Liver (tissue), 9 donors: ENCODE measurements around the gene E2F3. TPM values are rescaled to one million over a fixed set of nuclear protein-coding genes. Genes with fewer than 3 reads are reported as not detected.

ENCODE experiments used
- DNase-seq: peaks from one replicate; pipeline ENCODE4 v3.0.0-alpha.2; 2017; ENCODE audit warnings: low spot score
- H3K27ac ChIP-seq, 2 donors: one replicate each; pipeline ENCODE4 v1.7.0; 2013; ENCODE audit warnings: inconsistent platforms in 2 of 2, low read length in 2 of 2, control low read depth in 1 of 2, low read depth in 1 of 2, mild to moderate bottlenecking in 1 of 2
- H3K27me3 ChIP-seq, 4 donors: one replicate each; pipeline versions ENCODE4 v1.6.1 to v1.7.0; 2013; ENCODE audit warnings: low read length in 3 of 4, inconsistent platforms in 1 of 4, mild to moderate bottlenecking in 1 of 4, moderate library complexity in 1 of 4; ENCODE audit not compliant: control insufficient read depth in 4 of 4, insufficient read depth in 4 of 4
- H3K36me3 ChIP-seq, 4 donors: one replicate each; pipeline versions ENCODE4 v1.6.1 to v1.7.0; 2013; ENCODE audit warnings: low read length in 3 of 4, mild to moderate bottlenecking in 3 of 4, low read depth in 1 of 4, moderate library complexity in 1 of 4; ENCODE audit not compliant: control insufficient read depth in 4 of 4, insufficient read depth in 3 of 4
- H3K4me1 ChIP-seq, 4 donors: one replicate each; pipeline versions ENCODE4 v1.6.1 to v1.7.0; 2013; ENCODE audit warnings: low read length in 3 of 4, mild to moderate bottlenecking in 3 of 4, moderate library complexity in 1 of 4; ENCODE audit not compliant: control insufficient read depth in 4 of 4, insufficient read depth in 4 of 4
- H3K4me3 ChIP-seq, 3 donors: one replicate each; pipeline versions ENCODE4 v1.6.1 to v1.7.0; 2013; ENCODE audit warnings: low read length in 3 of 3, control low read depth in 1 of 3, low read depth in 1 of 3, mild to moderate bottlenecking in 1 of 3
- H3K9ac ChIP-seq, 2 donors: one replicate each; pipeline ENCODE4 v1.7.0; 2013; ENCODE audit warnings: low read length in 2 of 2, mild to moderate bottlenecking in 2 of 2, moderate library complexity in 2 of 2, control low read depth in 1 of 2, low read depth in 1 of 2
- H3K9me3 ChIP-seq, 4 donors: one replicate each; pipeline versions ENCODE4 v1.6.1 to v1.7.0; 2013; ENCODE audit warnings: low read length in 3 of 4; ENCODE audit not compliant: control insufficient read depth in 4 of 4
- ATF3 ChIP-seq: IDR thresholded peaks from 2 replicates; pipeline ENCODE4 v1.6.1; 2016; ENCODE audit warnings: antibody characterized with exemption
- EGR1 ChIP-seq, 2 donors: IDR thresholded peaks; 2 replicates each; pipeline ENCODE4 v1.6.1; 2016 to 2018; ENCODE audit warnings: antibody characterized with exemption in 2 of 2, low read depth in 2 of 2
- FOXA1 ChIP-seq: IDR thresholded peaks from 2 replicates; pipeline ENCODE4 v1.6.1; 2016; ENCODE audit warnings: antibody characterized with exemption
- FOXA2 ChIP-seq: IDR thresholded peaks from 2 replicates; pipeline ENCODE4 v1.6.1; 2016; ENCODE audit warnings: antibody characterized with exemption
- GABPA ChIP-seq, 2 donors: IDR thresholded peaks in 1 of 2; conservative IDR thresholded peaks in 1 of 2; 2 replicates each; pipeline ENCODE4 v1.6.1; 2016; ENCODE audit warnings: antibody characterized with exemption in 2 of 2, mild to moderate bottlenecking in 1 of 2, moderate library complexity in 1 of 2
- HNF4A ChIP-seq, 2 donors: conservative IDR thresholded peaks; 2 replicates each; pipeline ENCODE4 v1.6.1; 2016; ENCODE audit warnings: antibody characterized with exemption in 2 of 2, mild to moderate bottlenecking in 2 of 2
- HNF4G ChIP-seq: IDR thresholded peaks from 2 replicates; pipeline ENCODE4 v1.6.1; 2016; ENCODE audit warnings: antibody characterized with exemption
- MAX ChIP-seq: IDR thresholded peaks from 2 replicates; pipeline ENCODE4 v1.6.1; 2016; ENCODE audit warnings: antibody characterized with exemption
- NR2F2 ChIP-seq: IDR thresholded peaks from 2 replicates; pipeline ENCODE4 v1.6.1; 2016; ENCODE audit warnings: antibody characterized with exemption
- RAD21 ChIP-seq, 2 donors: IDR thresholded peaks; 2 replicates each; pipeline ENCODE4 v1.6.1; 2016; ENCODE audit warnings: antibody characterized with exemption in 2 of 2, mild to moderate bottlenecking in 2 of 2
- REST ChIP-seq: IDR thresholded peaks from 2 replicates; pipeline ENCODE4 v1.6.1; 2016; ENCODE audit warnings: antibody characterized with exemption, mild to moderate bottlenecking
- RXRA ChIP-seq, 2 donors: IDR thresholded peaks; 2 replicates each; pipeline ENCODE4 v1.6.1; 2017 to 2018; ENCODE audit warnings: antibody characterized with exemption in 2 of 2, mild to moderate bottlenecking in 1 of 2
- TAF1 ChIP-seq: conservative IDR thresholded peaks from 2 replicates; pipeline ENCODE4 v1.6.1; 2016; ENCODE audit warnings: antibody characterized with exemption, mild to moderate bottlenecking
- YY1 ChIP-seq: IDR thresholded peaks from 2 replicates; pipeline ENCODE4 v1.6.1; 2016; ENCODE audit warnings: antibody characterized with exemption, mild to moderate bottlenecking
- ZBTB33 ChIP-seq: IDR thresholded peaks from 2 replicates; pipeline ENCODE4 v1.6.1; 2016; ENCODE audit warnings: antibody characterized with exemption
- WGBS: extraction: QIAGEN DNeasy Blood & Tissue Kit; methylation state at CpG from one replicate; pipeline ENCODE4 v1.1.7; 2013; 5-methylcytosine and 5-hydroxymethylcytosine counted together
- polyA plus RNA-seq, 2 donors: library from polyadenylated mRNA; stranded (reverse) in 1 of 2; unstranded in 1 of 2; fragments of 200-250 nt in 1 of 2; fragments of >200 nt in 1 of 2; fragmentation: Nextera tagmentation in 1 of 2; extraction: Ambion mirVana in 1 of 2; gene quantifications; one replicate each; pipeline versions ENCODE4 v1.2.1 to v1.2.3, GENCODE V29; 2013 to 2015
- total RNA-seq, 2 donors: library from RNA; depleted of rRNA; stranded (reverse); fragments of >200 nt; gene quantifications; one replicate each; pipeline ENCODE4 v1.2.3, GENCODE V29; 2014
- donor health status: healthy.
- donor health status: healthy.
- donor health status: healthy.
- donor health status: healthy.
- donor health status: healthy.

The E2F3 gene
- total and polyA plus RNA-seq, 4 donors: 1.4 to 5.0 (median 1.9) TPM

- peaks cover 0 to 3% (median 1%) of the 10 kb centered on the region in 4 donors for H3K36me3 ChIP-seq
Measured at GRCh38 chr6:20540683-20541082, 139.0 kb downstream of the E2F3 start.

GRCh38 chr6:20541382-20541781 lies 139.7 kb downstream of the E2F3 start:
- TF ChIP-seq FOXA2 (no peak), NR2F2 (no peak), REST (no peak), YY1 (no peak), ZBTB33 (no peak), FOXA1 (no peak), RXRA (IDR thresholded peaks at IDR 0.05) (no peak), HNF4A (conservative IDR thresholded peaks at IDR 0.05) (no peak), HNF4G (no peak), GABPA (IDR thresholded peaks at IDR 0.05 in 1 of 2, conservative IDR thresholded peaks at IDR 0.05 in 1 of 2) (no peak), RAD21 (IDR thresholded peaks at IDR 0.05) (no peak), EGR1 (IDR thresholded peaks at IDR 0.05; ENCODE audit: low read depth in 2 of 2) (no peak), ATF3 (no peak), TAF1 (no peak), MAX (no peak)
- WGBS: 97% methylated on average over 6 of the region's 6 CpGs
- H3K9ac ChIP-seq: no peak overlapping the region
- H3K4me1 ChIP-seq: peaks cover 0 to 5% (median 0%) of the 10 kb centered on the region in 4 donors
- H3K36me3 ChIP-seq: peaks cover 0 to 5% (median 3%) of the 10 kb centered on the region in 4 donors
- H3K9me3 ChIP-seq: no peaks in the 10 kb centered on the region
- DNase-seq: no peak
- no peak overlapping the region for H3K27ac ChIP-seq
- H3K27me3 ChIP-seq: no peaks in the 10 kb centered on the region
- no peak overlapping the region for H3K4me3 ChIP-seq

More at GRCh38 chr6:20540683-20541082, 139.0 kb downstream of the E2F3 start:
- WGBS: 75% methylated on average over 5 of the region's 5 CpGs
- Histone ChIP-seq H3K9me3 (no peaks in the 10 kb centered on the region), H3K9ac (no peak overlapping the region), H3K4me3 (no peak overlapping the region), H3K4me1 (peaks cover 1 to 7% (median 3%) of the 10 kb centered on the region in 4 donors), H3K27me3 (no peaks in the 10 kb centered on the region), H3K27ac (no peak overlapping the region)
- no peak for TF ChIP-seq TAF1
- TF ChIP-seq ZBTB33: no peak
- TF ChIP-seq RAD21 (IDR thresholded peaks at IDR 0.05): no peak
- no peak for DNase-seq
